ENCODE data around the gene INTS3.

Gene INTS3

GRCh38 chr1:153727463-153728304 lies at the start of gene INTS3:
TSS of gene INTS3 (plus strand) at chr1:153728050. CDS start at chr1:153728635, 585 bp downstream.
- Mint-ChIP-seq H3K27me3 (no peaks in the 10 kb centered on the region), H3K36me3 (ENCODE audit: low read depth) (peaks cover 19% of the 10 kb centered on the region), H3K9me3 (no peaks in the 10 kb centered on the region), H3K4me3 (peak within 1 kb of the TSS; percentile 91), H3K27ac (peak within 1 kb of the TSS; percentile 92), H3K4me1 (ENCODE audit: low read depth) (peaks cover 39% of the 10 kb centered on the region)

GRCh38 chr1:153678519-153679336 lies 49.1 kb upstream of the INTS3 start, which contains the start of gene NPR1:
TSS of gene NPR1 (plus strand) at chr1:153678688. CDS start at chr1:153679109, 421 bp downstream.
- Mint-ChIP-seq H3K9me3 (no peaks in the 10 kb centered on the region), H3K4me3 (peak within 1 kb of the TSS; percentile 76), H3K27me3 (peaks cover 49% of the 10 kb centered on the region), H3K36me3 (ENCODE audit: low read depth) (no peaks in the 10 kb centered on the region), H3K27ac (no peak within 1 kb of the TSS), H3K4me1 (ENCODE audit: low read depth) (peaks cover 19% of the 10 kb centered on the region)

GRCh38 chr1:153679337-153680119 lies 48.3 kb upstream of the INTS3 start:
- H3K36me3 Mint-ChIP-seq (ENCODE audit: low read depth) = no peaks in the 10 kb centered on the region
- peak overlapping the region; percentile 50 for H3K4me3 Mint-ChIP-seq
- peaks cover 53% of the 10 kb centered on the region for H3K27me3 Mint-ChIP-seq
- H3K4me1 Mint-ChIP-seq (ENCODE audit: low read depth) = peaks cover 19% of the 10 kb centered on the region
- no peak overlapping the region for H3K27ac Mint-ChIP-seq
- H3K9me3 Mint-ChIP-seq = no peaks in the 10 kb centered on the region

- Mint-ChIP-seq H3K9me3 (no peaks in the 10 kb centered on the region), H3K4me1 (ENCODE audit: low read depth) (peaks cover 19% of the 10 kb centered on the region), H3K27me3 (peaks cover 53% of the 10 kb centered on the region), H3K36me3 (ENCODE audit: low read depth) (no peaks in the 10 kb centered on the region), H3K4me3 (no peak overlapping the region), H3K27ac (no peak overlapping the region)
These were observed 47.8 kb upstream of the INTS3 start for GRCh38 chr1:153680120-153680403.

GRCh38 chr1:153682730-153683129 lies 45.1 kb upstream of the INTS3 start:
- H3K27me3 Mint-ChIP-seq = peaks cover 41% of the 10 kb centered on the region
- H3K4me1 Mint-ChIP-seq (ENCODE audit: low read depth) = peaks cover 16% of the 10 kb centered on the region
- no peak overlapping the region for H3K4me3 Mint-ChIP-seq
- H3K9me3 Mint-ChIP-seq = no peaks in the 10 kb centered on the region
- no peaks in the 10 kb centered on the region for H3K36me3 Mint-ChIP-seq (ENCODE audit: low read depth)
- H3K27ac Mint-ChIP-seq = no peak overlapping the region

GRCh38 chr1:153683854-153684253 lies 44.0 kb upstream of the INTS3 start:
- H3K27me3 Mint-ChIP-seq = peaks cover 30% of the 10 kb centered on the region
- H3K36me3 Mint-ChIP-seq (ENCODE audit: low read depth) = no peaks in the 10 kb centered on the region
- no peak overlapping the region for H3K4me3 Mint-ChIP-seq
- no peak overlapping the region for H3K27ac Mint-ChIP-seq
- no peaks in the 10 kb centered on the region for H3K9me3 Mint-ChIP-seq
- H3K4me1 Mint-ChIP-seq (ENCODE audit: low read depth) = peaks cover 5% of the 10 kb centered on the region

- H3K36me3 Mint-ChIP-seq (ENCODE audit: low read depth) = no peaks in the 10 kb centered on the region
- peaks cover under 1% of the 10 kb centered on the region for H3K4me1 Mint-ChIP-seq (ENCODE audit: low read depth)
- no peak overlapping the region for H3K27ac Mint-ChIP-seq
- peaks cover 26% of the 10 kb centered on the region for H3K27me3 Mint-ChIP-seq
- no peak overlapping the region for H3K4me3 Mint-ChIP-seq
- H3K9me3 Mint-ChIP-seq = no peaks in the 10 kb centered on the region
These were observed 43.0 kb upstream of the INTS3 start for GRCh38 chr1:153684892-153685291.

GRCh38 chr1:153685544-153686340 lies 42.1 kb upstream of the INTS3 start:
- Mint-ChIP-seq H3K4me3 (no peak overlapping the region), H3K36me3 (ENCODE audit: low read depth) (no peaks in the 10 kb centered on the region), H3K4me1 (ENCODE audit: low read depth) (no peaks in the 10 kb centered on the region), H3K27me3 (peaks cover 18% of the 10 kb centered on the region), H3K9me3 (no peaks in the 10 kb centered on the region), H3K27ac (no peak overlapping the region)

- Mint-ChIP-seq H3K27me3 (peaks cover 8% of the 10 kb centered on the region), H3K36me3 (ENCODE audit: low read depth) (no peaks in the 10 kb centered on the region), H3K4me1 (ENCODE audit: low read depth) (no peaks in the 10 kb centered on the region), H3K4me3 (no peak overlapping the region), H3K27ac (no peak overlapping the region), H3K9me3 (no peaks in the 10 kb centered on the region)
These were observed 40.3 kb upstream of the INTS3 start for GRCh38 chr1:153687346-153688125.

GRCh38 chr1:153688276-153688675 lies 39.6 kb upstream of the INTS3 start:
- Mint-ChIP-seq H3K4me3 (no peak overlapping the region), H3K27ac (no peak overlapping the region), H3K9me3 (no peaks in the 10 kb centered on the region), H3K27me3 (peaks cover 8% of the 10 kb centered on the region), H3K4me1 (ENCODE audit: low read depth) (no peaks in the 10 kb centered on the region), H3K36me3 (ENCODE audit: low read depth) (no peaks in the 10 kb centered on the region)

- no peaks in the 10 kb centered on the region for H3K9me3 Mint-ChIP-seq
- peaks cover 3% of the 10 kb centered on the region for H3K27me3 Mint-ChIP-seq
- H3K36me3 Mint-ChIP-seq (ENCODE audit: low read depth) = no peaks in the 10 kb centered on the region
- H3K27ac Mint-ChIP-seq = no peak overlapping the region
- no peaks in the 10 kb centered on the region for H3K4me1 Mint-ChIP-seq (ENCODE audit: low read depth)
- no peak overlapping the region for H3K4me3 Mint-ChIP-seq
These were observed 39.0 kb upstream of the INTS3 start for GRCh38 chr1:153688736-153689328.

GRCh38 chr1:153693466-153693865 lies 34.4 kb upstream of the INTS3 start:
- Mint-ChIP-seq H3K9me3 (no peaks in the 10 kb centered on the region), H3K4me3 (no peak overlapping the region), H3K27me3 (no peaks in the 10 kb centered on the region), H3K27ac (no peak overlapping the region), H3K36me3 (ENCODE audit: low read depth) (no peaks in the 10 kb centered on the region), H3K4me1 (ENCODE audit: low read depth) (no peaks in the 10 kb centered on the region)

GRCh38 chr1:153696741-153697140 lies 31.1 kb upstream of the INTS3 start:
- H3K27ac Mint-ChIP-seq = no peak overlapping the region
- no peaks in the 10 kb centered on the region for H3K4me1 Mint-ChIP-seq (ENCODE audit: low read depth)
- no peaks in the 10 kb centered on the region for H3K27me3 Mint-ChIP-seq
- no peaks in the 10 kb centered on the region for H3K9me3 Mint-ChIP-seq
- no peaks in the 10 kb centered on the region for H3K36me3 Mint-ChIP-seq (ENCODE audit: low read depth)
- no peak overlapping the region for H3K4me3 Mint-ChIP-seq
